ENCODE measurements around the gene AFMID. TPM values are rescaled to one million over a fixed set of nuclear protein-coding genes. Genes with fewer than 3 reads are reported as not detected.

The AFMID gene
- total RNA-seq, 4 donors from 2014 or later, result 21.3 to 36.9 (median 33.5) TPM

DNA sequence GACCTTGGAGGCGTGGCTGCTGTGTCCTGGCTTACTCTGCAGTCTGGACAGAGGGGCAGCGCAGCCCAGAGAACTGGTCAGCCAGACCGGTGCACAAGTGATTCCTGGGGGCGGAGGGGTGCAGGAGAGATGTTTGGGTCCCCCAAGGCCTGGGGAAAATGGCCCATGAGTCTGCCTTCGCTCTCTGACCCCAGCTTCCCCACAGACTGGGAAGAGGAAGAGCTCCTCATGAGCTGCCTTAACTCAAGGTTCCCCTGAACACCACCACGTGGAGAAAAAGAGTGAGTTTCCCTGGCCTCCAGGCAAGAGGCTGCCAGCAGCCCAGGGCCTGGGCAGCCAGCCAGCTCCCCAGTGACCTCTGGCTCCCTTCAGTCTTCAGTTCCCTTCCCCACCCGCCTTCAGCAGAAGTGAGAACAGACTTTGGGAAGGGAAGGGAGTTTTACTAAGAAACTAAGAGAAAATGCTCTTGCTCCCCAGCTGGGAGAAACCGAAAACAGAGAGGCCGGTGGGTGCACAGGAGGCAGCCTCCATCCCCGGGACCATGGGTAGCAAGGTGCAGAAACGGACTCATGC lies 42.9 kb upstream of the AFMID start:
- H3K36me3 ChIP-seq, result no peaks in the 10 kb centered on the region
- H3K4me1 ChIP-seq, result peaks cover 26 to 44% of the 10 kb centered on the region in 2 donors
- no peak overlapping the region for H3K4me3 ChIP-seq (replicated peaks in 1 of 3)
- peak overlapping the region; percentile 17 to 80 (median 68) for H3K27ac ChIP-seq
- H3K9me3 ChIP-seq, result no peaks in the 10 kb centered on the region
- DNase-seq, result peak; percentile 76 to 82
- no peaks in the 10 kb centered on the region for H3K27me3 ChIP-seq
- intact Hi-C loops (cut with DNase I), result no loop called here
- WGBS, 2 donors, result 52 to 54% methylated on average over 8 to 11 of the region's 11 CpGs
- TF ChIP-seq POLR2A (IDR thresholded peaks at IDR 0.05), result no peak
- TF ChIP-seq, protein P1, sequence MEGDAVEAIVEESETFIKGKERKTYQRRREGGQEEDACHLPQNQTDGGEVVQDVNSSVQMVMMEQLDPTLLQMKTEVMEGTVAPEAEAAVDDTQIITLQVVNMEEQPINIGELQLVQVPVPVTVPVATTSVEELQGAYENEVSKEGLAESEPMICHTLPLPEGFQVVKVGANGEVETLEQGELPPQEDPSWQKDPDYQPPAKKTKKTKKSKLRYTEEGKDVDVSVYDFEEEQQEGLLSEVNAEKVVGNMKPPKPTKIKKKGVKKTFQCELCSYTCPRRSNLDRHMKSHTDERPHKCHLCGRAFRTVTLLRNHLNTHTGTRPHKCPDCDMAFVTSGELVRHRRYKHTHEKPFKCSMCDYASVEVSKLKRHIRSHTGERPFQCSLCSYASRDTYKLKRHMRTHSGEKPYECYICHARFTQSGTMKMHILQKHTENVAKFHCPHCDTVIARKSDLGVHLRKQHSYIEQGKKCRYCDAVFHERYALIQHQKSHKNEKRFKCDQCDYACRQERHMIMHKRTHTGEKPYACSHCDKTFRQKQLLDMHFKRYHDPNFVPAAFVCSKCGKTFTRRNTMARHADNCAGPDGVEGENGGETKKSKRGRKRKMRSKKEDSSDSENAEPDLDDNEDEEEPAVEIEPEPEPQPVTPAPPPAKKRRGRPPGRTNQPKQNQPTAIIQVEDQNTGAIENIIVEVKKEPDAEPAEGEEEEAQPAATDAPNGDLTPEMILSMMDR (IDR thresholded peaks at IDR 0.05), result no peak

DNA sequence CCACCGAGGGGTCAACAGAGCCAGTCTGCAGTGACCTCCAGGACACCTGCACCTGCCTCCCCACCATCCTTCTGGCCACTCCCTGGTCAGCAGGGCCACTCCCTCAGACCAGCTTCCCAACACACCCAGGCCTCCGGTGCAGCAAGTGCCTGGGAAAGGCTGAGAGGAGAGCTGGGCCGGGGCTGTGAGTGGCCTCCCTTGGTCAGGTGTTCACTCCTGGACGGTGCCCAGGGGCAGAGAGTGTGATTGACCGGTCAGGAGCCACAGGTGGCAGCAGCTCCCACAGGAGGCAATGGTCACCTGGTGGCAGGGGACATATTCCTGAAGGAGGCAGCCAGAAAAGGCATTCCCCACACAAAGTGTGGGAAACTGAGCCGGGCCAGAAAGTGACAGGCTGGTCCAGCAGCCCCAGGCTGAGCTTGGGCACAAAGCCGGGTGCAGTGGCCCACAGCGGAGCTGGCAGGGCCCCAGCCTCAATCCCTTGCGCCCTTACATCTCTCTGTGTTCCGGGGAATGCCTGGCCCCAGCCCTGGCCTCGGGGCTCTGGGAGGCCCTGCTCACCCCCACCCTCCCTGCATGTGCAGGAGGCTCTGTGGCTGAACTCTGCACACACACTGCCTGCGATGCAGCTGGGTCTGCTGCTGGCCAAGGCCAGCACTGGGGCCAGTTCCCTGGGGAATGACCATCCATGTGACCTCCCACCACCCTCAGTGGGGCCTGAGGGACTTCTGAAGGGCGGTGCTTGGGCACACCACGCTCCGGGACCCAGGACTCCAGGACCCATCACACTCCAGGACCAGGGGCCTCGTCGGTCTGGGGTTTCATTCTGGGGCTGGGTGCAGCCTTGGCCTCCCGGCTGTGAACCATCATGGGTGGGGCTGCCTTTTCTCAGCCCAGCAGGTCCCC lies 42.2 kb upstream of the AFMID start:
- H3K27me3 ChIP-seq, result no peaks in the 10 kb centered on the region
- 51 to 52% methylated on average over 9 of the region's 18 CpGs for WGBS, 2 donors
- peaks cover 26 to 44% of the 10 kb centered on the region in 2 donors for H3K4me1 ChIP-seq
- peak; percentile 91 to 96 for DNase-seq
- intact Hi-C loops (cut with DNase I), result no loop called here
- H3K27ac ChIP-seq, result peak overlapping the region; percentile 17 to 80 (median 68)
- no peak overlapping the region for H3K4me3 ChIP-seq (replicated peaks in 1 of 3)
- no peak for TF ChIP-seq POLR2A (IDR thresholded peaks at IDR 0.05)
- TF ChIP-seq, protein P1 (IDR thresholded peaks at IDR 0.05), result no peak
- H3K36me3 ChIP-seq, result no peaks in the 10 kb centered on the region
- H3K9me3 ChIP-seq, result no peaks in the 10 kb centered on the region

DNA sequence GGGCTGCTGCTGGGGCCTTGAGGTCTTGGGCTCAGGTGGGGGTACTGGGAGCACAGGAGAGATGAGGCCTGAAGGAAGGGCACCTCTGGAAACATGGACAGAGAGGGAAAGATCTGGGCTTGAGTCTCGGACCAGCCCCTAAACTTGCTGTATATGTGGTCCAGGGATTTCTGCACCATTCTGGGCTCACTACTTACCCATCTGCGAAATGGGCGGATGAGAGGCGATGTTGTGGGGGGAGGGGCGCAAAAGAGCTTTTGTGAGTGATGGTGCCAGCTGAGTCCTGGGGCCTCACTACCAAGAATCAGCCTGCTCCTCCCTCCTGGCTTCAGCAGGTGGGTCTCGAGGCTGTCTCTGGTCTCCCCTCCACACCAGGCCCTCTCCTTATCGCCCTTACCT lies 40.7 kb upstream of the AFMID start:
- intact Hi-C loops (cut with DNase I), result no loop called here
- DNase-seq, result no peak
- TF ChIP-seq, protein P1 (IDR thresholded peaks at IDR 0.05), result no peak
- no peak for TF ChIP-seq POLR2A (IDR thresholded peaks at IDR 0.05)
- no peak overlapping the region for H3K27ac ChIP-seq
- no peaks in the 10 kb centered on the region for H3K27me3 ChIP-seq
- no peaks in the 10 kb centered on the region for H3K36me3 ChIP-seq
- H3K9me3 ChIP-seq, result no peaks in the 10 kb centered on the region
- H3K4me1 ChIP-seq, result peaks cover 20 to 33% of the 10 kb centered on the region in 2 donors
- 96% methylated on average over 7 of the region's 7 CpGs for WGBS, 2 donors
- H3K4me3 ChIP-seq (replicated peaks in 1 of 3), result no peak overlapping the region

DNA sequence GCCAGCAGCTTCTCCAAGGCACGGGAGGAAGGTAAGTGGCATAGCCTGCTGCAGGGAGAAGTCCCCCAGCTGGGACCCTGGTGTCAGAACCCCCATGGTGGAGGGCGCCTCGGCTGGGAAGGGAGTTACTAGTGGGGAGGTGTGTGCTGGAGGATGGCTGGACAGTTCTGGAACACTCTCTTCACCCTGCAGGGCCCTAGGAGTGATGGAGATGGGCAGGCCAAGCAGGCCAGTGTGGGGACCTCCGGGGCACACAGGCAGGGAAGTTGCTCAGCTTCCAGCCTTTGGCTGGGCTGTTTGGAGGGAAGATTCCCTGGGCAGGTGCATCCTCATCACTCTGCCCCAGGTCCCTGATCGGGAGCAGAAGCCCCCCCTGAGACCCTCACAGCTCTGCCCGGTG lies 40.3 kb upstream of the AFMID start:
- H3K36me3 ChIP-seq, result no peaks in the 10 kb centered on the region
- H3K4me1 ChIP-seq, result peaks cover 20 to 29% of the 10 kb centered on the region in 2 donors
- no peaks in the 10 kb centered on the region for H3K27me3 ChIP-seq
- no peak overlapping the region for H3K4me3 ChIP-seq (replicated peaks in 1 of 3)
- intact Hi-C loops (cut with DNase I), result no loop called here
- TF ChIP-seq POLR2A (IDR thresholded peaks at IDR 0.05), result no peak
- TF ChIP-seq, protein P1 (IDR thresholded peaks at IDR 0.05), result no peak
- 79 to 91% methylated on average over 5 to 6 of the region's 6 CpGs for WGBS, 2 donors
- no peak for DNase-seq
- H3K9me3 ChIP-seq, result no peaks in the 10 kb centered on the region
- H3K27ac ChIP-seq, result no peak overlapping the region
